Measurements from ENCODE around the gene SLC8A1.

The SLC8A1 gene

DNA sequence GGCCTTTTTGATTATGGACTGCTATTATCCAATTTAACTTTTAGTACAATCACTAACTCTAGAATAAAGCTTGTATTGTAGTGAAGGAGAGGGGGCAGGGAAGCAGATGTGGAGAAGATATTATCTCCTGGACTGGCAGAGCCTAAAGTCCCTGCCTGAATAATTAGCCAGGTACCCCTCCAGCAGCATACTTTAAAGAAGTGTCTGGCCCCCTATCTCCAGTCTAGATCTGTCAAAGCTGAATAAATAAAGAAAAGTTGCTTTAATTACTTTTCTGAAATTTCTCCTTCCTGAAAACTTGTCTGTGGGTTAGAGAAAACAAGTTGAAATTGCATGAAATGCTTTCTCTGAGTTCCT, 258.2 kb downstream of the SLC8A1 start:
- no peak for DNase-seq (ENCODE audit: low read depth)

DNA sequence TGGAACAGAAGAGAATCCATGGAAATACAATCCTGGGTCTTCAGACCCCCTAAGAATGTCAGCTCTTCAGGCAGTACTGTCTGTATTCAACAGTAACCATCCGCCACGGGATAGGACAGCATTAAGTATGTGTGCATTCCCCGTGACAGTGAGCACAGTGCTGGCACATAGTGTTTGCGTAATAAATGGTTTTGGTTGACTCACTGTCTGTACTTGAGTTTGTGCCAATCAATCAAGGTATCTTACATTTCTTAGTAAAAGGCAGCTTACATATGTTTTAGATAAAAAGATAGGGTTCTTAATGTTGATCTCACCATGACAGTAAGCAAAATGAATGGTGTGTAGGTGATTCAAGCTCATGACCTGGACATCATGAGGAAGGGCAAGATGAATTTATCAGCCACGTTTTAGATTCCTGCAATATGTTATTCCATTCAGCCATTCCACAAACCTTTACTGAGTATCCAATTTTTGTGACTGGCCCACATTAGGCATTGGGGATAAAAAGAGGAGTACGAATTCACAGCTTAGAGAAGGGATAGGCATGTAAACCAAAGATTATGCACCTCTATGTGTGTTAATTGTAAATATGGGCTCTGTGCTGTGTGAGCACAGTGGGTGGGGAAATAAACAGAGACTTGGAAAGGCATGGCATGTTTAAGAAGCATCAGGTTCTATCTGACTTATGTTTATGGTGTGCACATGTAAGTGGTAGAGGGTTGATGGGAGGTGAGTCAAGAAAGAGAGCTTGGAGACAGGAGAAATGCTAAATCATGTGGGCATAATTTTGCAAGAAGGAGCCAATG, 258.8 kb downstream of the SLC8A1 start:
- DNase-seq (ENCODE audit: low read depth): no peak

DNA sequence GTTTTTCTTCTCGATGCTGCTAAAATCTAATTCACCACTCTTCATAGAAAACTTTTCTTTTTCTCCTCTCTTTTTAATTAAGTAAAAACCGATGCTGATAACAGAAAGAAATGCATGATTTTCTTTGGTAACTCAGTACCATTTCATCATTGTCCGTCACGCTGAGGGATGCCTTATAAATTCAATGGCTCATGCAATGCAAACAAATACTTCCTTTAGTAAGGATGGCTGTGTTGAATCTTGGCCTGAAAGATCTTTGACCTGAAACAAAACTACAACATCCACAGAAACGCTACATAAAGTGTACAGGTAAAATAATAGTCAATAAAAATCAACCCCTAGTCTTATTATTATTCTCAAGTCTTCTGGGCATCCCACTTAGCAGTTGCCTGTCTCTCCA, 261.4 kb downstream of the SLC8A1 start:
- no peak for DNase-seq (ENCODE audit: low read depth)

DNA sequence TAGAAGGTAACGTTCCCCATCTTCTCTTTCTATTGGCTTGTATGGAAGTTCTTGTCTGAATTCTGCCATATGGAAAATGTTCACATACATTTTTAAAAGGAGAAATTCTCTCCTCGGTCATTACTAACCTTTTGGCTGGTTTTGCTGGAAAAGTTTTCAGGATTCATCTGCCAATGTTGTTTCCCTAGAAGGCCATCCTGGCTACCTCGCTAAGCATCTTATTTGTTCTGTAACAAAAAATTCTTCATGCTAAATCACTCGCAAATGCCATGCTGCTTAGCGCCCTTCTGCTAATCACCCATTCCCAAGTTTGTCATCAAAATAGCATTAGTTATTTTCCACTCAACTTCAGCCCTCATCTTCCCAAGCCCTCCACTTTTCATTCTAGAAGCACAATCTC, 262.0 kb downstream of the SLC8A1 start:
- no peak for DNase-seq (ENCODE audit: low read depth)

DNA sequence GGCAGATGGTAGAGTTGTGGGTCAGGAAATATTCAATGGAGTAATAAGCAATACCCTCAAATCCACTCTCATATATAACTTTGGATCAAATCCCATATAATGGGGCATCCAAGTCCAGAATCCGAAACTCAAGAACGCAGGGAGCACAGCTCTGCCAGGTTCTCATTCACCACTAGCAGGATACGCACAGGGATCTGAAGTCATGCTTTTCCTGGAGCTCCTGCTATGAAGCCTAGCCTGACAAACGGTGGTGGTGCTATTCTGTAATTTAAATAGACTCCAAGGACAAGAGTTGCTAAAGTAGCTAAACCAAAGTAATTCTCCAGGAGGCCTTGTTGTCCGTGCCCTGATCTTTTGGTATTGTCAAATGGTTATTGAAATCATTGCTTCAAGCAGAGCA, 264.8 kb downstream of the SLC8A1 start:
- no peak for DNase-seq (ENCODE audit: low read depth)

DNA sequence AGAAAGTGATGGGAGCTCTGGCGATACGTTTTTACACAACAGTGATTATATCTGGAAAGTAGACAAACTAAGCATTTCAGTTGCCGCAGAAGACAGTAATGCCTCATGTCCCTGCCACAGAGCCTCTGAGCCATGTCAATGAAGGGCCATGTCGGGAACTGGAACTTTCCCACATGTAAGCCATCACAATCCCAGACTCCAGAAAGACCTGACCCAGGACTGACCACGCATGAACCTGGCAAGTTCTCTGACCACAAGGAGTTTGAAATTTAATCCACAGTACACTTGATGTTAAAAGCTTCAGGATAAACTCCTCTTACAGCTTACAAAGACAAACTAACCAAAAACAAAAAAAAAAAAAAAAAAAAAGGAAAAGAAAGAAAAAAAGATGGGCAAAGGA, 267.3 kb downstream of the SLC8A1 start:
- DNase-seq (ENCODE audit: low read depth): no peak

DNA sequence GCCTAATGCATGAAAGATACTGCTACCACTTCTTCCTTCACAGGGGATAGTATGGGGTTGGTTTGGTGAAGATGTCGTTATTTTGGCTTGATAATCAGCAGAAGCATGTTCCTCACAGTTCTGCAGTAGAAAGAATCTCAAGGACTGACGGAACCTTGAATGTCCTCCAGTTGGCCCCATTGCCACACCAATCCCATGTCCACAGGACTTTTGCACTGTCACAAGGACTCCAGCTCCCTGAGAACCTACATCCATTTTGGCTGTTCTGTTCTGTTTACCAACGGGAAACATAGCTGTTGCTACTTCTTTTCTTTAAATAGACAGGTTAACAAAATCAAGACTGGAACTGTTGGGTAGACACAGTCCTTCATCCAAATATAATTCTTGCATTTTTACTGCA, 270.0 kb downstream of the SLC8A1 start:
- no peak for DNase-seq (ENCODE audit: low read depth)

DNA sequence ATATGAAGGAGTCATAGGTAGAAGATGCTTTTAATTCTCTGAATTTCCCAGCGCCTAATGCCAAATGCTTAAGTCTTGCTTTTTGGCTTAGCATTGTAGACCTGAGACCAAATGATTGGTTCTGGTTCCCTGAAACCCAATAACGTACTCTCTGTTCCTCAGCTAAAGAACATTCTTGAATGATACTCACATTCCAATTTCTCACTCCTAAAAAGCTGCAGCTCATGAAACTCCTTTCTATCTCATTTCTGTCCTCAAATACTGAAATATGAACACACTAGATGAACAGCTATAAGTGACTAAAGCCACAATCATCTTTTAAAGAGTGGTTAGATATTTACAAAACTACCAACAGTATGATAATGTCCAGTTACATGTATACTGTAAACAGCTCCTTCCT, 272.1 kb downstream of the SLC8A1 start:
- DNase-seq (ENCODE audit: low read depth): no peak

DNA sequence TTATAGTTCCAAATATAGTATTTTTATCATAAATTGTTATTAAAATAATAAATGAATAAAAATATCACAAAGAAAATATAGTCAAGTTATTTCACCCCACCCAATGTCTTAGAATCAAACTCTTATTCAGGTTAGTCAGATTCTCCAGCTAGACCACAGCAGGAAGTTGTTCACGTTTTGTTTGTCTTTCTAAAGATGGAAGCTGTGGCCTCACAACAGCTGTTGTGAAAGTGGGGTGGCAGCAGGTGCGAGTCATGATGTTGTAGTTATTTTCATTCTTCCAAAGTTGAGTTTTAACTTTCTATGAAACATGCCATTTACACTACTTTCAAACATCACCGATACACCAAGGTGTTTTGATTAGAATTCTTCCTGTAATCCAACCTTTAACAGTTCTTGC, 272.9 kb downstream of the SLC8A1 start:
- no peak for DNase-seq (ENCODE audit: low read depth)

DNA sequence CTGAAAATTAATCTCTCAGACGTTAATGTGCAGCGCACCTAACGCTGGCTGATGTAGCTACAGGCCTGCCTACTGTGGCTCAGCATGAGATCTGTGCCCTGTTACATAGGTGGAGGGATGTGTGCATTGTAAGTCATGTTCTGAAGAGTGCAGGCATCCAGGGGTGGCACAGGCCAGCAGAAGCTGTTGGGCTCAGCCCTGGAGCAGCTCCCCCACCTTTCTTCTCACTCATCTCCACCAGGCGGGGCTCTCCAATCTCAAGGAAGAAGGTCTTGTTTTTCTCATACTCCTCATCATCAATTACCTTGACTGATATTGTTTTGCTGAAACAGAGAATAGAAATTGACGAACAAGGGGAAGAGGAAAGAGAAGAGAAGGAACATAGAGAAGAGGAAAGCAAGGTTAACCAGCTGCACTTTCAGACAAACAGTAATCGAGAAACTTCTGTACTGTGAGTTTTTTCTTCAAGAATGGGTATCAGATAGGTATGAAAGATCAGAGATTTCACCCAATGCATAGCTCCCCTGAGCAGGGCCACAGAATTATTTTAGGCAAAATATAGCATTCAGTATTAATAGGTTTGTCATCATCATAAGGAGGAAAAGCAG, 273.6 kb downstream of the SLC8A1 start:
- DNase-seq (ENCODE audit: low read depth): no peak

DNA sequence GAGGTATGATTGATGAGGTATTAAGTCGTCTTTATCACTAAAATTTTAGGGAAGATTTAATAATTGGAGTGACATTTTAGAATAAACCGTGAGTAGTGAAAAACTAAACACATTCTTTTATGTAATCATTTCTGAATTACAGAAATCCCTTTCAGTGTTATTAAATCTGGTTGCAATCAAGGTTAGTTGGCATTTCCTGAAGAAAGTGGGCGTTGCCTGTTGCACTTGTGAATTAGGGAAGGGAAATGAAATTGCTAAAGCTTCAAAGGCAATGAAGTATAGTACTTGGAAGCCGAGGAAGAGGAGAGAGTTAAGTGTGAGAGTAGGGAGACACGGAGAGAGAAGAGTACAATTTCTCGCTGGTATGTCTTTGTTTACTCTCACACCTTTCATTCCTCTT, 274.5 kb downstream of the SLC8A1 start:
- no peak for DNase-seq (ENCODE audit: low read depth)

DNA sequence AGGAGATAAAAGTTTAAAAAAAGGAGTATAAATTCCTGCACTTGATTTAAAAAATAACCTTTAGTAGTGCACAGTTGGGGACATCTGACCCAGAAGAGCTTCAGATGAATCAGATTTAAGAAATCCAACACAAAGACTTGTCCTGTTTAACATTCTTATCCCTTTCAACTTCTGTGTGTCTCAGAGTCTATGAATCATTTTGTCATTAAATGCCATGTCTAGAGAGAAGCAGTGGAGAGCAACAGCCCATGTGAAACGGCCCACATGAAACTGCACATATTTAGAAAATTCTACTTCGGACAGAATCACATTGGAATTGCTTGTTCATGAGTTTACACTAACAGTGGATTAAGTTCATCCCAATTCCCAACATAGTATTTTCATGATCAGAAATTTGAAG, 278.6 kb downstream of the SLC8A1 start:
- no peak for DNase-seq (ENCODE audit: low read depth)

DNA sequence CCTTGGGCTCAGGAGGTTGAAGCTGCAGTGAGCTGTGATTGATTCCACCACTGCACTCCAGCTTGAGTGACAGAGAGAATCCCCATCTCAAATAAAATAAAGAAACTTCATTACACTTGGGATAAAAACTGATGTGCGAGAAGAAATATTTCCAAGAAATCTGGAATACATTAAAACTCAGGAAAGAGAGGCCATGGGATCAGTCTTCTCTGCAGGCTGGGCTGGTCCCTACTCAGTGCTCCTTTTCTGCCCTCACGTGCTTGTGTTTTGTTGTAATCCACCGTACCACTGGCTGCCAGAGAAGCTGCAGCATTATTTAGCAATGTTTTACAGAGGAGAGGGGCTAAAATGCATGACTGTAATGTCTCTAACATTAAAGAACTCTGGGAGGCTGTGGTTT, 282.0 kb downstream of the SLC8A1 start:
- DNase-seq (ENCODE audit: low read depth): no peak

DNA sequence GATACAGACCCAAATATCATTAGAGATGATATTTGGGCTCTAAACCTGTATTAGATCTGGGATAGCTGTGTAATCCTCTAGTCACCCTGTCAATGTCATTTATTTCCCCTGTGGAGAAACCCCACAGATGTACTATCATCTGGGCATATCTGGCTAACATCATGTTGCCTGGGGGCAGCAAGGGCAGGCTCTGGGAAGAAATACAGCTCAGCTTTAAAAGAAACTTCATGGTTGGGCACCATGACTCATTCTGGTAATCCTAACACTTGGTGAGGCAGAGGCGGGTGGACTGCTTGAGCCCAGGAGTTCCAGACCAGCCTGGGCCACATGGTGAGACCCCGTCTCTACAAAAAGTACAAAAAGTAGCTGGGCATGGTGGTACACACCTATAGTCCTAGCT, 282.5 kb downstream of the SLC8A1 start:
- DNase-seq (ENCODE audit: low read depth): no peak

DNA sequence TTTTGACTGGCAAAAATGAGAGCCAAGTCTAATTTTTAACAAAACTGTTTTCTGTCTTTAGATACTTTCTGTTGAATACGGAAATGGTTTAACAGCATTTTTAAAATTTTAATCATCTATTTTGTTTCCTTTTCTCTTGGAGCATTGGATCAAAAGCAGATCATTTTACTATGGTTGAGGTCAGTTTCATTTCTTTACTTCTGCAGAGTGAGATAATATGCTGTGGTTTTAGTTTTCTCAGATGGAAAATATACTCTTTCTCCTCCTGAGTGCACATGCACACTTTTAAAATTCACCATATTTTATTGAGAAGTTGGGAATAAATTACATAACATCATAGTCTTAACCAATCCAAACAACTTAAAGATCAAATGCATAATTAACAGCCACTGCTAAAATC, 283.3 kb downstream of the SLC8A1 start:
- no peak for DNase-seq (ENCODE audit: low read depth)

DNA sequence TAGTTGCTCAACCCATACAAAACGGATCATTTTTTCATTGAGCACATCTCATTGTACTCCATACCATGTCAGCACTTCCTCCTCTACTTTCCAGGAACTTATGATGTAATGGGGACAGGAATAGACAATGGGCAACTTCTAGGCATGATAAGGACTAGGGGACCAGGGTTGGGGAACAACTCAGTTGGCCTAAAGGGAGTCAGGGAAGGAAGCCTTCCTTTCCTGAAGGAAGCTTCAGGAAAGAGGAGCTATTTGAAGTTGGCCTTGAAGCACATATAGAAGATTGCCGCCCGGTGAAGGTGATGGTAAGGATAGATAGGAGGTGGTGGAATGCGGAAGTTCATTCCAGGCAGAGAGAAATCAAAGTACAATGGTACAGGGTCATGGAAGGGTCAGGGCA, 283.9 kb downstream of the SLC8A1 start:
- DNase-seq (ENCODE audit: low read depth): no peak

DNA sequence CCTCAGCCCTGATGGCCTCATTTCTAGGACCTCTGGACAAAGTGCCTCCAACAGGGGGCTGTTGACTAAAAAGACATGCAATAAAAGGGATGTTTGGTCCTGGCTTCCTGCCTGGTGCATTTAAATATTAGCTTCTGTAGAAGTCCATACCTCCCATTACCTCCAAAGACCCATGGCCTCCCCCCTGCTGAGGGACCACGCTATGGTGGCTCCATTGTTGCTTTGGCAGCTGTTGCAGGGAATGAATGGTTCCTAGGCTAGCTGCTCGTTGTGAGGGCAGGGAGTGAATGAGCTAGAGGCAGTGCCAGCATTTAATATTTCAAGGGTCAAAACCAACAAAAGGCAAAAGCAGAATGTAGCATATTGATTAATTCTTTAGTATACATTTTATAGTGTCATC, 285.9 kb downstream of the SLC8A1 start:
- no peak for DNase-seq (ENCODE audit: low read depth)

DNA sequence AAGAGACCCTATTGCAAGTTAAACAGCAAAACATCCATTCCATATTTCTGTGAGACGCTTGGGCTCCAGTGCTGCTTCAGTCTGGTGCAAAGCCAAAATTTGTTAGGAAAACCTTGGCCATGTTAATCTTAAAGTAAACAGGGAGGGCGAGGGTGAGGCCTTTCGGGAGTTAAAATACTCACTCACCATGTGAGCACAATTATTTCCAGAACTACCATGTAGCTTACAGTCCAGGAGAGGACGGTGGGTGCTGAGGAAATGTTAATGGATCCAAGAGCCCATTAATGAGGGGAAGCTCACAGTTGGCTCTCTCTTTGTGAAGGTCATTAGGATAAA, 286.4 kb downstream of the SLC8A1 start:
- no peak for DNase-seq (ENCODE audit: low read depth)

DNA sequence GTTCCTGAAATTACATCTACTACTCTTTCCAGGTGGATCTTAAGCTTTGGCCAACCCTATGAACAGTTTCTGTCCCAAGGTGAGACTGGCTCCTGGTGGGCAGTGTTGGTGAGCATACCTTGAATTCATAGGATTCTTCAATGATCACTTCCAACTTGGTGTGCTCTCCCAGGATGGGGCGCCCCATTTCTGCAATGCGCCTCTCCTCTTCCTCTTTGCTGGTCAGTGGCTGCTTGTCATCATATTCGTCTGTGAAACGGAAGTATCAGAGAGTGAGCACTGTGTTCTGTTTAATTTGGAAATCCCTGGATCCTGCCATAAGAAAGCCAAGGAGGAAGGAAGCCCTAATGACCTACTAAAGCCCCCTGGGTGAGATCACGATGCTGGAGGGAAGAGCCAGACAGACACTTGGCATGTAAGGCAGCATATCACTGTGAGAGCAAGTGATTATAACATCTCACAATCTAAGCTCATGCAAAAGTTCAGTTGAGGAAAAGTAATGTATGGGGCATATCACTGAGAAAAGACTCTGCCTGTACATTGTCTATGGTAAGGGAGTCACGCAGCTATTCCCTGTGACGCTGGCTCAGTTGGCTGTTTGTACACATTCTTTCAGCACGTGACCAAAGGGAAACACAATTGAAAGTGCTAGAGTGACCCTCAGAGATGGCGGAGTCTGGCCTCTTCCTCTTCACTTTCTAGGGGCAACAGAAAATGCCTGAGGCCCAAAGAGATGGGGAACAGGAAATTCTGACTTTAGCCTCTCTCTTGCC, 287.0 kb downstream of the SLC8A1 start:
- no peak for DNase-seq (ENCODE audit: low read depth)

DNA sequence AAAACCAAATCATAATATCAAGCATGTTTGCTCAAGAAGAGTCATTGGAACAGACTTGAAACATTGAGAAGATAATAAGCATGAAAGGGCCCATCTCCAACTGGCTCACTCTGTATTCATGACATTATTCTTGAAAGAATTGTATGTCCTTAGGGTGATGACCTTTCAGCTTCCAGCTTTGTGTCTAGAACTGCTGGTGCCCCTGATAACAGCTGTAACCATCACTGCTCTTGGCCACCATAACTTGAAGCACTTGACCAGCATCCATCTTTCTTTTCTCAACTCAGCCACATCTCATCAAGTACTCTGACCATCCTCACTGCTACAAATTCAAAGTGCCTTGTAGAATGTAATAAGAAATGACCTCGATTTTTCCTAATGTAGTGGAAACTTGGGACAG, 289.9 kb downstream of the SLC8A1 start:
- DNase-seq (ENCODE audit: low read depth): no peak

DNA sequence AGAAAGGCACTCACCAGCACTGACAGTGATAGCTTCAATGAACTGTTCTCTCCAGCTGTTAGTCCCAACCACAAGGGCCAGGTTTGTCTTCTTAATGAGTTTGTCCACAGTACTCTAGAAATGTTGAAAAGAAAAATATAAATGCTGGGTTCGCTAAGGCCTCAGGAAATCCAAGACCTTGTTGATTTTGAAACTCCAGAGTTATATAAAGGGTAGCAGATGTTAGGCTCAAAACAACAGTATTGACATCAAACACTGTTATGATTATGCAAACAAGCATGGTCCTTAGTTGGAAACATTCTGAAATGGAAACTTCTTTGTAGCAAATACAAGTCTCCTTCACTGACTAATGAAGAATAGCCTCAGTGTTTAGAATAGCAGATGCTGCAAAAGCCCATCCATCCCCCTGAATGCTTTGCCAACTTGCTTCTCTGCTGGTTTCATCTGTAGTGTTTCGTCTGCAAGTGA, 291.1 kb downstream of the SLC8A1 start:
- no peak for DNase-seq (ENCODE audit: low read depth)

DNA sequence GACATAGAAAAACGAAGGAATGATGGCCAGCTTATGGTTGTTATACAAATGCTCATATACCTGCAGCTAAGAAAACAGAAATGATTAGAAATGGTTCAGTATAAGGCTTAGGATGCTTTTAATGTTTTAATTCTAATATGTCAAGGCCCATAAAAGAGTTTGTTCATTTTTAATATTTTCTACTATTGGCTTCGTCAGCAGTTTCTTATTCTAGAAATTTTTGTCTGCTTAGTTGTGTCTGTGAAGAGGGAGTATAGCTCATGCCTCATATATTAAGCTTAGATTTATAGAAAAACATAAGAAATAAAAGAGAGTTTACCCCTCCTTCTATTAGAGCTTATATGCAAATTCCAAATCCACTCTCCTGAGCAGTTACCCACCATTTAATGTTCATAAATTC, 292.6 kb downstream of the SLC8A1 start:
- DNase-seq (ENCODE audit: low read depth): no peak

DNA sequence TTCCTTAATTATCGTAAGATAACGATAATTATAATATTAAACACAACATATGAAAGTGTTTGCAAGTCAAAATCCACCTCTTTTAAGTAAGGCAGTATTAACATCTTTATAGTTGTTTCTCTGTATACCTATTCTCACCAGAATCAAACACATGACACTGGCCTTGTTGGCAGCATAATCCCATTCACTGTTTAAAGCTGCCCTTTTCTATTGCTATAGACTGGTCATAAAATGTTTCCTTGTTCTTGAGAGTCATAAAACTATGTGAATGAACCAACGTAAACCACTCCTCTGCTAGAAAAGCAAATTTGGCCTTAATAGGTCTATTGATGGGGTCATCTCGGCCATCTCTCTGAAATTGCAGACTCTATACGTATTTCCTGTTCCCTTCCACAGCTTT, 293.1 kb downstream of the SLC8A1 start:
- no peak for DNase-seq (ENCODE audit: low read depth)
